MM.1S (cell line): ENCODE data around the gene CHN2.

Experiments
- DNase-seq: peaks from one replicate; pipeline ENCODE4 v3.0.0-alpha.2; 2015
- H2AFZ ChIP-seq: fragments of 300-600 bp; sonication (generic); 2 replicates; pipeline ENCODE4 v1.6.0; 2016; ENCODE audit warnings: antibody characterized with exemption, low read length
- H3F3A ChIP-seq: fragments of 300-600 bp; sonication (generic); 2 replicates; pipeline ENCODE4 v1.6.1; 2016; ENCODE audit warnings: mild to moderate bottlenecking, antibody characterized with exemption, low read length, moderate library complexity, mixed read lengths; ENCODE audit not compliant: insufficient read depth
- H3K27ac ChIP-seq: fragments of 300-600 bp; sonication (generic); 2 replicates; pipeline ENCODE4 v1.5.1; 2016; ENCODE audit warnings: mild to moderate bottlenecking, low read length
- H3K27me3 ChIP-seq: fragments of 300-600 bp; sonication (generic); replicated peaks from 2 replicates; pipeline ENCODE4 v1.6.0; 2016; ENCODE audit warnings: low read length; ENCODE audit not compliant: insufficient read depth
- H3K36me3 ChIP-seq: fragments of 300-600 bp; sonication (generic); replicated peaks from 2 replicates; pipeline ENCODE4 v1.6.1; 2016; ENCODE audit warnings: mild to moderate bottlenecking, low read length, mixed read lengths; ENCODE audit not compliant: insufficient read depth
- H3K4me1 ChIP-seq: fragments of 300-600 bp; sonication (generic); 2 replicates; pipeline ENCODE4 v1.6.1; 2016; ENCODE audit warnings: low read length, mixed read lengths
- H3K4me2 ChIP-seq: fragments of 300-600 bp; sonication (generic); 2 replicates; pipeline ENCODE4 v1.6.0; 2016; ENCODE audit warnings: low read depth, low read length
- H3K4me3 ChIP-seq: fragments of 300-600 bp; sonication (generic); 2 replicates; pipeline ENCODE4 v1.5.1; 2016; ENCODE audit warnings: low read length, mixed read lengths
- H3K79me2 ChIP-seq: fragments of 300-600 bp; sonication (generic); 2 replicates; pipeline ENCODE4 v1.6.1; 2016; ENCODE audit warnings: mixed run types, low read length, mixed read lengths
- H3K9ac ChIP-seq: fragments of 300-600 bp; sonication (generic); 2 replicates; pipeline ENCODE4 v1.6.1; 2016; ENCODE audit warnings: low read length, mixed read lengths
- H3K9me2 ChIP-seq: fragments of 300-600 bp; sonication (generic); replicated peaks from 2 replicates; pipeline ENCODE4 v1.6.1; 2016; ENCODE audit warnings: mild to moderate bottlenecking, low read length, mixed read lengths; ENCODE audit not compliant: insufficient read depth
- H3K9me3 ChIP-seq: fragments of 300-600 bp; sonication (generic); replicated peaks from 2 replicates; pipeline ENCODE4 v1.6.1; 2016; ENCODE audit warnings: mild to moderate bottlenecking, low read length, mixed read lengths; ENCODE audit not compliant: insufficient read depth
- H4K20me1 ChIP-seq: fragments of 300-600 bp; sonication (generic); 2 replicates; pipeline ENCODE4 v1.6.1; 2016; ENCODE audit warnings: mild to moderate bottlenecking, low read length, moderate library complexity, mixed read lengths; ENCODE audit not compliant: insufficient read depth
- CTCF ChIP-seq: fragments of 300-600 bp; sonication (generic); IDR thresholded peaks from 2 replicates; pipeline ENCODE4 v1.5.1; 2016; ENCODE audit warnings: antibody characterized with exemption, low read length, mixed read lengths
- EZH2 ChIP-seq: fragments of 300-600 bp; sonication (generic); optimal IDR thresholded peaks from 2 replicates; pipeline ENCODE3; 2017; ENCODE audit warnings: low read depth, mild to moderate bottlenecking, antibody characterized with exemption, low read length, mixed read lengths
- EZH2phosphoT487 ChIP-seq: fragments of 300-600 bp; sonication (generic); IDR thresholded peaks from 2 replicates; pipeline ENCODE4 v1.6.1; 2018; ENCODE audit warnings: antibody characterized with exemption, low read length

CHN2 gene

GRCh38 chr7:29511337-29511736, 316.8 kb downstream of the CHN2 start:
- Histone ChIP-seq H3K27me3 (no peaks in the 10 kb centered on the region), H4K20me1 (no peaks in the 10 kb centered on the region), H3K27ac (no peak overlapping the region), H3K79me2 (no peaks in the 10 kb centered on the region), H3K4me1 (no peaks in the 10 kb centered on the region), H2AFZ (no peak overlapping the region), H3K9me2 (no peaks in the 10 kb centered on the region), H3K4me3 (no peak overlapping the region), H3F3A (no peaks in the 10 kb centered on the region), H3K36me3 (no peaks in the 10 kb centered on the region; the same call in 1 of the 2 replicates), H3K9ac (no peak overlapping the region), H3K4me2 (no peak overlapping the region), H3K9me3 (no peaks in the 10 kb centered on the region)
- no peak for DNase-seq
- no peak for TF ChIP-seq EZH2phosphoT487
- no peak for TF ChIP-seq CTCF
- no peak for TF ChIP-seq EZH2

GRCh38 chr7:29511851-29512250, 317.3 kb downstream of the CHN2 start:
- H3K9me2 ChIP-seq, result no peaks in the 10 kb centered on the region
- no peak overlapping the region for H3K9ac ChIP-seq
- H3K4me2 ChIP-seq, result no peak overlapping the region
- no peak overlapping the region for H3K4me3 ChIP-seq
- DNase-seq, result no peak
- no peaks in the 10 kb centered on the region for H3K79me2 ChIP-seq
- no peaks in the 10 kb centered on the region; the same call in 1 of the 2 replicates for H3K36me3 ChIP-seq
- no peak for TF ChIP-seq EZH2phosphoT487
- no peak overlapping the region for H2AFZ ChIP-seq
- H3F3A ChIP-seq, result no peaks in the 10 kb centered on the region
- no peak overlapping the region for H3K27ac ChIP-seq
- no peaks in the 10 kb centered on the region for H3K4me1 ChIP-seq
- no peaks in the 10 kb centered on the region for H3K9me3 ChIP-seq
- H3K27me3 ChIP-seq, result no peaks in the 10 kb centered on the region
- H4K20me1 ChIP-seq, result no peaks in the 10 kb centered on the region

GRCh38 chr7:29516491-29516890, 321.9 kb downstream of the CHN2 start:
- H3K79me2 ChIP-seq, result no peaks in the 10 kb centered on the region
- H3K4me3 ChIP-seq, result no peak overlapping the region
- no peaks in the 10 kb centered on the region for H3K9me3 ChIP-seq
- no peak for DNase-seq
- H3K9ac ChIP-seq, result no peak overlapping the region
- no peaks in the 10 kb centered on the region for H4K20me1 ChIP-seq
- H3K36me3 ChIP-seq, result no peaks in the 10 kb centered on the region; the same call in 1 of the 2 replicates
- H3K27me3 ChIP-seq, result no peaks in the 10 kb centered on the region
- TF ChIP-seq EZH2phosphoT487, result no peak
- TF ChIP-seq EZH2, result no peak
- no peak for TF ChIP-seq CTCF
- no peak overlapping the region for H2AFZ ChIP-seq
- H3K27ac ChIP-seq, result no peak overlapping the region
- H3K9me2 ChIP-seq, result no peaks in the 10 kb centered on the region
- no peaks in the 10 kb centered on the region for H3K4me1 ChIP-seq
- no peaks in the 10 kb centered on the region for H3F3A ChIP-seq
- H3K4me2 ChIP-seq, result no peak overlapping the region

GRCh38 chr7:29518616-29519015, 324.0 kb downstream of the CHN2 start:
- Histone ChIP-seq H3K27me3 (no peaks in the 10 kb centered on the region), H3K9me3 (no peaks in the 10 kb centered on the region), H3K4me3 (no peak overlapping the region), H3K27ac (no peak overlapping the region), H3K4me1 (no peaks in the 10 kb centered on the region), H2AFZ (no peak overlapping the region), H3K79me2 (no peaks in the 10 kb centered on the region), H3K9me2 (no peaks in the 10 kb centered on the region), H3K9ac (no peak overlapping the region), H3K4me2 (no peak overlapping the region), H4K20me1 (no peaks in the 10 kb centered on the region), H3F3A (no peaks in the 10 kb centered on the region), H3K36me3 (no peaks in the 10 kb centered on the region; the same call in 1 of the 2 replicates)
- DNase-seq, result no peak
- TF ChIP-seq CTCF, result no peak
